OCI-LY1 (cell line): ENCODE results near the gene TTC27.

Source experiments
- EZH2 ChIP-seq: fragments of 200-600 bp; sonication (generic), shearing (Covaris generic); IDR thresholded peaks from 2 replicates; pipeline ENCODE4 v1.8.0; 2017; ENCODE audit warnings: borderline replicate concordance, mixed run types, mild to moderate bottlenecking, antibody characterized with exemption, low read length, moderate library complexity, mixed read lengths
- TF ChIP-seq, protein P1 (sequence below): fragments of 200-600 bp; sonication (generic), shearing (Covaris generic); IDR thresholded peaks from 2 replicates; pipeline ENCODE4 v1.5.1; 2017; ENCODE audit warnings: mild to moderate bottlenecking, antibody characterized with exemption, low read length, moderate library complexity, mixed read lengths

DNA sequence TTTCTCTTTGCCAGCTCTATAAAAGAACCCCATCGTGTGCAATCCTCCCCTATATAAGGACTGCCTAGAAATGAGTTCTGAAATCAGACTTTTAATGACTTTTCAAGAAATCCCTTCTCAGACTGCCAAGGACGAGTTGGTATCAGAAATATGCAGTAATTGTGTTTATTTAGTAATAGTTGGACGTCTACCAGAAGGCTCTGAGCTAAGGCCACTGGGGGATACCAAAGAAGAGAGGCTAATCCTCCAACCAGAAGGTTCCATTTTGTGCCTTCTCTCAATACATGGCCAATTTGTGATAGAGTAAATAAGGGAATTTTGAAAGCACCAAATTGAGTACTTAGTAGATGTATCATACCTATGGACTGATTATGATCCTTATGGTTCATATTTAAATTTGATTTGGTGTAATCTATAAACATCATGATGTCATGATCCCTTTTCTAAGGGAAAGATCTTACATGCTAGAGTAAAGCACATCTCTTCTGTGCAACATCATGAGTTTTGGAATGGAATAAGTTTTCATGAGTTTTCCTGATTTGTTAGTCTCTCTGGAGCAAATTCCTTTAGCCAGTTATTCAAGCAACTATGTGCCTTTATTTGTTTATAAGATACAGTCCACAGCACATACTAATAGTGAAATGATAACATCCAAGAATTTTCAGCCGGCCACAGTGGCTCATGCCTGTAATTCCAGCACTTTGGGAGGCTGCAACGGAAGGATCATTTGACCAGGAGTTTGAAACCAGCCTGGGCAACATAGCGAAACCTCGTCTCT, 236.7 kb downstream of the TTC27 start:
- TF ChIP-seq, protein P1, sequence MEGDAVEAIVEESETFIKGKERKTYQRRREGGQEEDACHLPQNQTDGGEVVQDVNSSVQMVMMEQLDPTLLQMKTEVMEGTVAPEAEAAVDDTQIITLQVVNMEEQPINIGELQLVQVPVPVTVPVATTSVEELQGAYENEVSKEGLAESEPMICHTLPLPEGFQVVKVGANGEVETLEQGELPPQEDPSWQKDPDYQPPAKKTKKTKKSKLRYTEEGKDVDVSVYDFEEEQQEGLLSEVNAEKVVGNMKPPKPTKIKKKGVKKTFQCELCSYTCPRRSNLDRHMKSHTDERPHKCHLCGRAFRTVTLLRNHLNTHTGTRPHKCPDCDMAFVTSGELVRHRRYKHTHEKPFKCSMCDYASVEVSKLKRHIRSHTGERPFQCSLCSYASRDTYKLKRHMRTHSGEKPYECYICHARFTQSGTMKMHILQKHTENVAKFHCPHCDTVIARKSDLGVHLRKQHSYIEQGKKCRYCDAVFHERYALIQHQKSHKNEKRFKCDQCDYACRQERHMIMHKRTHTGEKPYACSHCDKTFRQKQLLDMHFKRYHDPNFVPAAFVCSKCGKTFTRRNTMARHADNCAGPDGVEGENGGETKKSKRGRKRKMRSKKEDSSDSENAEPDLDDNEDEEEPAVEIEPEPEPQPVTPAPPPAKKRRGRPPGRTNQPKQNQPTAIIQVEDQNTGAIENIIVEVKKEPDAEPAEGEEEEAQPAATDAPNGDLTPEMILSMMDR: no peak
- no peak for TF ChIP-seq EZH2
